ENCODE results near the gene RBM44.
"Not testable (repeated sequence)": the region's sequence is repeated elsewhere in the genome, so short reads cannot be mapped to it uniquely, and the experiment has no call there.

Gene RBM44

GRCh38 chr2:237749961-237750360 lies 48.6 kb upstream of the RBM44 start:
- no peak overlapping the region for H3K27ac ChIP-seq (ENCODE audit: extremely low read depth, low read depth, low read length)
- no peaks in the 10 kb centered on the region for H3K4me1 ChIP-seq (ENCODE audit: control insufficient read depth, insufficient read depth, low read length)
- POLR2A ChIA-PET: interaction anchor here (0.7 kb wide), 1 partner anchor 232 kb away, joined by 6 read pairs; no protein-coding TSS in a partner anchor
- peaks cover 7 to 59% of the 10 kb centered on the region in 2 experiments for H3K36me3 ChIP-seq (ENCODE audit: control insufficient read depth in 2 of 2, insufficient read depth in 1 of 2, low read length in 2 of 2)
- no peaks in the 10 kb centered on the region for H3K9me3 ChIP-seq (ENCODE audit: control insufficient read depth, insufficient read depth, low read depth, low read length)
- TF ChIP-seq ZNF302 (tag by site-specific recombination; IDR thresholded peaks at IDR 0.05; ENCODE audit: low read depth) (no peak), ZNF558 (tag by site-specific recombination; IDR thresholded peaks at IDR 0.05) (no peak), HOXD13 (CRISPR knock-in tag; IDR thresholded peaks at IDR 0.05; ENCODE audit: borderline replicate concordance) (no peak)
- no peak overlapping the region for H3K4me3 ChIP-seq (ENCODE audit: low read depth, low read length)
- CTCF ChIA-PET: no interaction called here

GRCh38 chr2:237750441-237750840 lies 48.1 kb upstream of the RBM44 start:
- CTCF ChIA-PET; H3K9me3 ChIP-seq (ENCODE audit: control insufficient read depth, insufficient read depth, low read depth, low read length); H3K4me1 ChIP-seq (ENCODE audit: control insufficient read depth, insufficient read depth, low read length); H3K4me3 ChIP-seq (ENCODE audit: low read depth, low read length); H3K27ac ChIP-seq (ENCODE audit: extremely low read depth, low read depth, low read length): not testable (repeated sequence)
- POLR2A ChIA-PET: interaction anchor here (0.7 kb wide), 1 partner anchor 231 kb away, joined by 6 read pairs; no protein-coding TSS in a partner anchor
- peaks cover 8 to 64% of the 10 kb centered on the region in 2 experiments for H3K36me3 ChIP-seq (ENCODE audit: control insufficient read depth in 2 of 2, insufficient read depth in 1 of 2, low read length in 2 of 2)

- H3K27ac ChIP-seq (ENCODE audit: extremely low read depth, low read depth, low read length): no peak overlapping the region
- TF ChIP-seq ZNF473 (tag by site-specific recombination; IDR thresholded peaks at IDR 0.05) (no peak), ZNF24 (tag by site-specific recombination; IDR thresholded peaks at IDR 0.05) (no peak), GLI2 (tag by site-specific recombination; IDR thresholded peaks at IDR 0.05; ENCODE audit: borderline replicate concordance, low read depth) (no peak), MZF1 (tag by site-specific recombination; IDR thresholded peaks at IDR 0.05; ENCODE audit: borderline replicate concordance) (no peak), BCL6B (tag by site-specific recombination; IDR thresholded peaks at IDR 0.05) (no peak), AEBP2 (tag by site-specific recombination; IDR thresholded peaks at IDR 0.05; ENCODE audit: borderline replicate concordance) (no peak), ZBTB6 (tag by site-specific recombination; IDR thresholded peaks at IDR 0.05) (no peak), ZNF654 (tag by site-specific recombination; IDR thresholded peaks at IDR 0.05; ENCODE audit: low read depth) (no peak), ZNF610 (tag by site-specific recombination; IDR thresholded peaks at IDR 0.05; ENCODE audit: borderline replicate concordance) (no peak), ZNF621 (tag by site-specific recombination; IDR thresholded peaks at IDR 0.05) (no peak), ZNF302 (tag by site-specific recombination; IDR thresholded peaks at IDR 0.05; ENCODE audit: low read depth) (no peak), SCRT2 (tag by site-specific recombination; IDR thresholded peaks at IDR 0.05) (no peak)
- peaks cover 14 to 85% of the 10 kb centered on the region in 2 experiments for H3K36me3 ChIP-seq (ENCODE audit: control insufficient read depth in 2 of 2, insufficient read depth in 1 of 2, low read length in 2 of 2)
- H3K9me3 ChIP-seq (ENCODE audit: control insufficient read depth, insufficient read depth, low read depth, low read length): no peaks in the 10 kb centered on the region
- ChIA-PET CTCF (no interaction called here), POLR2A (no interaction called here)
- no peaks in the 10 kb centered on the region for H3K4me1 ChIP-seq (ENCODE audit: control insufficient read depth, insufficient read depth, low read length)
- H3K4me3 ChIP-seq (ENCODE audit: low read depth, low read length): no peak overlapping the region
These were observed 45.8 kb upstream of the RBM44 start for GRCh38 chr2:237752761-237753165.

GRCh38 chr2:237754182-237754581 lies 44.4 kb upstream of the RBM44 start:
- ChIA-PET POLR2A (no interaction called here), CTCF (interaction anchor here (0.6 to 2.4 kb wide), 5 partner anchors 10 to 241 kb away, joined by 3 to 19 read pairs (median 5); no protein-coding TSS in a partner anchor)
- no peak overlapping the region for H3K4me3 ChIP-seq (ENCODE audit: low read depth, low read length)
- peaks cover 14 to 87% of the 10 kb centered on the region in 2 experiments for H3K36me3 ChIP-seq (ENCODE audit: control insufficient read depth in 2 of 2, insufficient read depth in 1 of 2, low read length in 2 of 2)
- no peak overlapping the region for H3K27ac ChIP-seq (ENCODE audit: extremely low read depth, low read depth, low read length)
- H3K4me1 ChIP-seq (ENCODE audit: control insufficient read depth, insufficient read depth, low read length): no peaks in the 10 kb centered on the region
- no peaks in the 10 kb centered on the region for H3K9me3 ChIP-seq (ENCODE audit: control insufficient read depth, insufficient read depth, low read depth, low read length)
- TF ChIP-seq ZNF626 (tag by site-specific recombination; IDR thresholded peaks at IDR 0.05) (no peak), ZNF132 (tag by site-specific recombination; IDR thresholded peaks at IDR 0.05; ENCODE audit: borderline replicate concordance) (no peak), ZNF202 (tag by site-specific recombination; IDR thresholded peaks at IDR 0.05; ENCODE audit: borderline replicate concordance) (no peak), HOXC10 (CRISPR knock-in tag; IDR thresholded peaks at IDR 0.05) (no peak), ZNF362 (tag by site-specific recombination; IDR thresholded peaks at IDR 0.05) (no peak), ZBTB44 (tag by site-specific recombination; IDR thresholded peaks at IDR 0.05) (no peak)

Measured in HEK293 (cell line).